D721Med (cell line): Measurements from ENCODE around the gene TMEM245.
"Not testable (repeated sequence)": the region's sequence is repeated elsewhere in the genome, so short reads cannot be mapped to it uniquely, and the experiment has no call there.

Experiments used
- DNase-seq: peaks from one replicate; pipeline ENCODE4 v3.0.0; 2011; ENCODE audit warnings: low spot score; ENCODE audit not compliant: insufficient read length
- FAIRE-seq: peaks from 2 replicates; lab custom pipeline; 2011; peaks lifted over from hg19 to GRCh38; lab: Jason Lieb, UNC
- TF ChIP-seq, protein P1 (sequence below): IDR thresholded peaks from 2 replicates; pipeline ENCODE4 v1.5.1; 2012; ENCODE audit warnings: mild to moderate bottlenecking, control low read depth; ENCODE audit not compliant: insufficient read depth; ENCODE audit errors: missing control alignments

Gene TMEM245

DNA sequence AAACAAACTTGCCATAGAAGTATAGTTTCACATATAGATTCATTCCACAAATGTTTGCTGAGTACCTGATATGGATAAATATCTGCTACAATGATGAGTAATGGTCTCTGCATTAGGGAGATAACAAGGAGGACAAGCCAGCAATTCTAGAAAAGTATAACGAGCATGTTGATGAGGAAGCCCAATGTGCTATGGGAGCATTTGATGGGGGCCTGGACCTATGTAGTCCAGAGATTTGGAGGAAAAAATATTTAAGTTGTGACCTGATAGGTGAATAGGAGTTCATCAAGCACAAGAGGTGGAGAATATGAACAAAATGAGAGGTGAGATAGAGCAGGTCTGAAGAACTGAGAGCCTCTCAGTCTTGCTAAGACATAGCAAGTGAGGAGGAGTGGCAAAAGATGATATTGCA lies 14.4 kb upstream of the TMEM245 start:
- FAIRE-seq, result no peak
- TF ChIP-seq, protein P1, sequence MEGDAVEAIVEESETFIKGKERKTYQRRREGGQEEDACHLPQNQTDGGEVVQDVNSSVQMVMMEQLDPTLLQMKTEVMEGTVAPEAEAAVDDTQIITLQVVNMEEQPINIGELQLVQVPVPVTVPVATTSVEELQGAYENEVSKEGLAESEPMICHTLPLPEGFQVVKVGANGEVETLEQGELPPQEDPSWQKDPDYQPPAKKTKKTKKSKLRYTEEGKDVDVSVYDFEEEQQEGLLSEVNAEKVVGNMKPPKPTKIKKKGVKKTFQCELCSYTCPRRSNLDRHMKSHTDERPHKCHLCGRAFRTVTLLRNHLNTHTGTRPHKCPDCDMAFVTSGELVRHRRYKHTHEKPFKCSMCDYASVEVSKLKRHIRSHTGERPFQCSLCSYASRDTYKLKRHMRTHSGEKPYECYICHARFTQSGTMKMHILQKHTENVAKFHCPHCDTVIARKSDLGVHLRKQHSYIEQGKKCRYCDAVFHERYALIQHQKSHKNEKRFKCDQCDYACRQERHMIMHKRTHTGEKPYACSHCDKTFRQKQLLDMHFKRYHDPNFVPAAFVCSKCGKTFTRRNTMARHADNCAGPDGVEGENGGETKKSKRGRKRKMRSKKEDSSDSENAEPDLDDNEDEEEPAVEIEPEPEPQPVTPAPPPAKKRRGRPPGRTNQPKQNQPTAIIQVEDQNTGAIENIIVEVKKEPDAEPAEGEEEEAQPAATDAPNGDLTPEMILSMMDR, result no peak
- DNase-seq, result no peak

DNA sequence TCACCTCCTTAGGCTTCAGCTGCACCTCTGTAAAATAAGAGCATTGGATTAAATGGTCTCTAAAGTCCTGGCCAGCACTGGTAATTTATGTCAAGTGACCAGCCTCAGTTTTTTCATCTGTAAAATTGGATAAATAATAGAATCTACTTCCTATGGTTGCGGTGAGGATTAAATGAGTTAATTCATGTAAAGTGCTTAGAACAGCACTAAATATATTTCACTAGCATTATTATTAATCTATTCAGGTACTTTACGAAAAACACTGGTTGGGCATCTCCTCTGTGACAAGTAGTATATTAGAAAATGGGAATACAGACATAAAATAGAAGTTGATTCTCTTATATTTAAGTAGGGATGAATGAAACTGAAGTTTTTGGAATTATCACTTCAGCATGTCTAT lies 13.8 kb upstream of the TMEM245 start:
- FAIRE-seq (no peak), DNase-seq (no peak)
- TF ChIP-seq, protein P1, result no peak

DNA sequence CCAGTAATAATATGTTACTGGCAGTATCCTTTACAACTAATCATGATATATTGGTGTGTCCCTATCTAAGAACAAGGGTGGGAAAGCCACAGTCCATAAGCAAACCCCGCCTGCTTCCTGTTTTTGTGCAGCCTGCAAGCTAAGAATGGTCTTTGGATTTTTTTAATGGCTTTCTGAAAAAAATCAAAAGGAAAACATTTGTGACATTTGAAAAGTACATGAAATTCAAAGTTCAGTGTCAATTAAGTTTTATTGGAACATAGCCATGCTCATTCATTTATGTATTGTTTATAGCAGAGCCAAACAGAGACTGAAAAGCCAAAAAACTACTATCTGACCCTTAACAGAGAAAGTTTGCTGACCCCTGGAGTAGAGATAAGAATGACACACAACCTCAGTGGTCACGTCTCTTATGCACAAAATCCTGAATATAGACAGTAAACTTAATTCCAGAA lies 12.8 kb upstream of the TMEM245 start:
- TF ChIP-seq, protein P1, result no peak
- DNase-seq, result no peak
- FAIRE-seq, result no peak

DNA sequence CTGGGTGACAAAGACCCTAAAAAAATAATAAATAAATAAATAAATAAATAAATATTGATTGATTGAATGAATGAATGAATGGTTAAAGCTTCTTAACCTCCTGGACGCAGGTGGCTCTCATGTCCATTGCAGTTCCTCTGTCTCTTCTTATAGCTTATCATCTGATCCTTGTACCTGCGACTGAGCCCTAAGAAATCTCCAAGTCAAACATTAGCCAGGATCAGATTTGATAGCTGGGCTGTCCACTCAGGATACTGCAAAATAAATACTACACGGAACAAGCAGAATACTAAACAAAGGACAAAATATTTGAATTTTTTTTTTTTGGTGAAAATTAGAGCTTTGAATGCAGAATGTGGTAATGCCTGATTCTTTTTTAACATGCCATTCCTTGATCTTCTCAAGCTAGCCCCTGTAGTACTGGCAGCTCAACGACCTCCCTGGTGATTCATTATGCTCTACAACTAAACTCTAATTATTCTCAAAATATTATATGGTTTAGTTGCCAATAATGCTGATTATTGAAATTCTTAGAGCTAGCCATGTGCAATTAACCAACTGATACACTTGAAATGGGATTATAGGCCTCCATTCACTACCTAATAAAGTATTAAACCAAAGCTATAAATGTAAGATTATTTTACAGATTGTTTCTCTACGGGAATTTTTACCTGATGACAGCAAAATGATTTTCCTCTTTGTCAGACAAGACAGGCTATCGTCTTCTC lies 9.9 kb upstream of the TMEM245 start:
- FAIRE-seq, result no peak
- no peak for DNase-seq

DNA sequence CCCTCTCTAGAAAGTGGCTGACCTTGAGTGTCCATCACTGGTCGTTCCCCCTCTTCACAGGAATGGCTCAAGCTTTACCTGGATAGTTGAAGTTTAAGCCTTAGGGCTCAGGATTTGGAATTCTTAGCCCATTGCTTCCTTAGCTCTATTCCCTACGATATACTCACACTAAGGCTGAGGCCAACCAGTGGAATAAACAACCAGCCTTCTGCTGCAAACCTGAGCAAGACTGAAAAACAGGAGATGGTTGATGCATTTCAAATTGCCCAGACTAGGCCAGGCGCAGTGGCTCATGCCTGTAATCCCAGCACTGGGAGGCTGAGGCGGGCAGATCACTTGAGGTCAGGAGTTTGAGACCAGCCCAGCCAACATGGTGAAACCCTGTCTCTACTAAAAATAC lies 6.9 kb upstream of the TMEM245 start:
- DNase-seq, FAIRE-seq: not testable (repeated sequence)

More for the DNA sequence above, 9.9 kb upstream of the TMEM245 start:
- TF ChIP-seq, protein P1, result no peak

DNA sequence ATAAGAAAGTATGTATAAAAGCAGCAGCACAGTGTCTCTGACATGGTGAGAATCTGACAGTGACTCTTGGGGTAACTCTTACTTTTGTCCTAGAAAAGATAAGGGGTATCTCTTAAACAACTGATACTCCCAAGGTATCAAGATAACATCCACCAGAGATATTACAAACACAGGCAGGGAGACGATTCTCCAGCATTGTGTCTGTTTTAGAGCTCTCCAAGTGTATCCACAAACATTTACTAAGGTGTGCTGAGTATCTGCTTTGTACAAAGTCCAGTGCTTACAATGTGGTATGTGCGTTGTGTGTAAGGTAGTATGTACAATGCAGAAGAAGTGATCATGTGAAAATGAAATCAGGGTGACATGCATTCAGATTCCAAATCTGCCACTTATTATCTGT lies 4.4 kb upstream of the TMEM245 start:
- FAIRE-seq (no peak), DNase-seq (no peak)
- TF ChIP-seq, protein P1, result no peak

DNA sequence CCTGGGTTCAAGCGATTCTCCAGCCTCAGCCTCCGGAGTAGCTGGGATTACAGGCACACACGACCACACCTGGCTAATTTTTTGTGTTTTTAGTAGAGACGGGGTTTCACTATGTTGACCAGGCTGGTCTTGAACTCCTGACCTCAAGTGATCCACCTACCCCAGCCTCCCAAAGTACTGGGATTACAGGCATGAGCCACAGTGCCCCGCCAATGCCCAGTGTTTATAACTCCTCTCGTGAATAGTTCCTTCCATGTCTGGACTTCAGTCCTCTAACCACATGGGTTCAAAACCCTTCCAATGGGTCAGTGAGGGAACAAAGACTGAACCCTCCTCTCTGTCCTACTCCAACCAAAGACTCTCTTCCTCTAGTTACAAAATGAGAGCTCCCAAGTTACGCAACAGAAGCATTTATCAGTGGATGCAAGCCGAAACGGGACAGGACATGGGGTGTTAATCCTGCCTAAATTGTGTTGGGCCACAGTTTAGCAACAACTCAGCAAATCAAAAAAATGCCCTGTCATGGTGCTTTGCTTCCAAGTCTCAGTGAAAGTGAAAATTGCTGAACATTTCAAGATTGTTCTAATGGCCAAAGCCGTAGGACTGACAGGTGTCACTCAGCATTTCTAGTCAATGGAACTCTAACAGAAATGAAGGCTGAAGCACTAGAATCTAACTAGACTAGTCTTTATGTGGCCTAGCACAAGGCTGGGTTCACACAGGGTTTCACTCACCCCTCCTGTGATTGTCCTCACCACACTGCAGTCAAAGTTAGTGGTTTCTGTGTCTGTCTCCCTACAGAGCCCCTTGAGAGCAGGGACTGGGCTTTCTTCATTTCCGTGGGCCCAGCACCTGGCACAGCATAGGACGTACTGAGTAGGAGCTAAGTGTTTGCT lies 3.2 kb upstream of the TMEM245 start:
- FAIRE-seq (no peak), DNase-seq (no peak)
- TF ChIP-seq, protein P1, result no peak
